Left ventricle myocardium inferior (tissue), 1 donor: Measurements from ENCODE around the gene ZMYND11. TPM values are rescaled to one million over a fixed set of nuclear protein-coding genes. Genes with fewer than 3 reads are reported as not detected.

Experiments used
- DNase-seq: peaks from one replicate; pipeline ENCODE4 v3.0.0-alpha.2; 2020
- H3K27ac ChIP-seq: fragments of 200-600 bp; replicated peaks from 2 replicates; pipeline ENCODE4 v1.8.0; 2021
- H3K27me3 ChIP-seq: fragments of 200-600 bp; 2 replicates; pipeline ENCODE4 v1.8.0; 2021; ENCODE audit warnings: low read depth
- H3K36me3 ChIP-seq: fragments of 200-600 bp; 2 replicates; pipeline ENCODE4 v1.8.0; 2021
- H3K4me1 ChIP-seq: fragments of 200-600 bp; 2 replicates; pipeline ENCODE4 v1.8.0; 2021
- H3K4me3 ChIP-seq: fragments of 200-600 bp; 2 replicates; pipeline ENCODE4 v1.8.0; 2021; ENCODE audit warnings: mild to moderate bottlenecking, moderate library complexity
- H3K9me3 ChIP-seq: fragments of 200-600 bp; replicated peaks from 2 replicates; pipeline ENCODE4 v1.8.0; 2021
- intact Hi-C: fragments of 100-400 bp; cut with micrococcal nuclease; formaldehyde crosslinking; loops from one replicate; pipeline ENCODE4 v1.11.0; 2022
- total RNA-seq: library from RNA; stranded (reverse); fragmentation: NEBNext Ultra II Directional; extraction: Animal tissue kit (Norgen Biotek cat#: 25700); gene quantifications from one replicate; pipeline ENCODE4 v1.2.1, GENCODE V29; 2021
- TF ChIP-seq, protein P1 (sequence below): fragments of 200-600 bp; IDR thresholded peaks from 2 replicates; pipeline ENCODE4 v1.8.0; 2021; ENCODE audit warnings: antibody characterized with exemption, mild to moderate bottlenecking, borderline replicate concordance
- donor health status: DM: no; HTN: yes; CAD: no; lungs with severe emphysema.

Gene ZMYND11
- total RNA-seq, 1 donor from 2014 or later, result 79.6 TPM

DNA sequence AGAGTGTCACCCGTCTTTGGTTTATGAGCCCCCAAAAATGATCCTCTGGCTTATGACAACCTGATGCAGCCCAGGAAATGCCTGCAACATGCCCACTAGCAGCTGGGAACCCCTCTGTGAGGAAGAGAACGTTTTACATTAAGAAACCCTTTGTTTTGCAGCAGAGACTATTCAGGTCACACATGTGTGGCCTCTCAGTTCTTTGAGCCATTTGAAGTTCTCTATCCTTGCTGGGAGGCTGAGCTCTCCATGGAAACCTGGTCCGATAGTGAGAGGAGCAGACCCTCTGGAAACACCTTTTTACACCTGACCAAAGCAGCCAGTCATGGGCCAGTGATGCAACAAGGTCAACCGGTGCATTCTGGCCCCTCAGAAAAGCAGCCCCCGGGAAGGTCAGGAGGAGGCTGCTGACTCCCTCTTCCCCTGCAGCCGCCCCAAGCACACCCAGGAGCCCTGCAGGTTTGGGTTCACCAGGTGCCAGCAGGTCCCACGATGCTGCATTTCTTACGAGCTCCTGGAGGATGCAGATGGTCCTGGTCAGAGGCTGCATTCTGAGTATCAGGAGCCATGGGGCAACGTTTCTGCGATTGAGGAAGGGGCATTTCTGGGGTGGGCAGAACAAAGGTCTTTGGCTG is 134.3 kb downstream of the ZMYND11 start:
- no peak overlapping the region for H3K27ac ChIP-seq
- no peaks in the 10 kb centered on the region for H3K27me3 ChIP-seq
- TF ChIP-seq, protein P1, sequence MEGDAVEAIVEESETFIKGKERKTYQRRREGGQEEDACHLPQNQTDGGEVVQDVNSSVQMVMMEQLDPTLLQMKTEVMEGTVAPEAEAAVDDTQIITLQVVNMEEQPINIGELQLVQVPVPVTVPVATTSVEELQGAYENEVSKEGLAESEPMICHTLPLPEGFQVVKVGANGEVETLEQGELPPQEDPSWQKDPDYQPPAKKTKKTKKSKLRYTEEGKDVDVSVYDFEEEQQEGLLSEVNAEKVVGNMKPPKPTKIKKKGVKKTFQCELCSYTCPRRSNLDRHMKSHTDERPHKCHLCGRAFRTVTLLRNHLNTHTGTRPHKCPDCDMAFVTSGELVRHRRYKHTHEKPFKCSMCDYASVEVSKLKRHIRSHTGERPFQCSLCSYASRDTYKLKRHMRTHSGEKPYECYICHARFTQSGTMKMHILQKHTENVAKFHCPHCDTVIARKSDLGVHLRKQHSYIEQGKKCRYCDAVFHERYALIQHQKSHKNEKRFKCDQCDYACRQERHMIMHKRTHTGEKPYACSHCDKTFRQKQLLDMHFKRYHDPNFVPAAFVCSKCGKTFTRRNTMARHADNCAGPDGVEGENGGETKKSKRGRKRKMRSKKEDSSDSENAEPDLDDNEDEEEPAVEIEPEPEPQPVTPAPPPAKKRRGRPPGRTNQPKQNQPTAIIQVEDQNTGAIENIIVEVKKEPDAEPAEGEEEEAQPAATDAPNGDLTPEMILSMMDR, result no peak
- DNase-seq, result no peak
- H3K9me3 ChIP-seq, result no peaks in the 10 kb centered on the region
- no peaks in the 10 kb centered on the region for H3K36me3 ChIP-seq
- H3K4me1 ChIP-seq, result no peaks in the 10 kb centered on the region
- H3K4me3 ChIP-seq, result no peak overlapping the region
- intact Hi-C loops, result no loop called here

DNA sequence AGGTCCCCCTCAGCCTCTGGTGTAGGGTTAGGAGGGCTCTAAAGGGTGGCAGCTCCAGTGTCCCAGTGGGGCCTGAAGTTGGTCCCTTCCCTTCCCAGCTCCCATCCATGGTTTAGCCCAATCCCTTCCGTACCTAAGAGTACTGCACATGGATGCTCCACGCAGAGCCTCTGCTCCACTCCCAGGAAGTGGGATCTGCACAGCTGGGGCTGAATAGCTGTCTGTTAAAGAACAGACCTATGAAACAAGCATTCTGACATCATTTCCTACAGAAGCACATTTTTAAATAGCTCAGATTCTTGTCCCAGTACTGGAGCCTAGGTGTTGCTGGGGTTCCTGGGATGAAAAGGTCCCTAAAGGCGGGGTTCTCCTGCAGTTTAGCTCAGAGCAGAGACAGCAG is 135.9 kb downstream of the ZMYND11 start:
- DNase-seq, result no peak
- intact Hi-C loops, result no loop called here
- Histone ChIP-seq H3K4me3 (no peak overlapping the region), H3K9me3 (no peaks in the 10 kb centered on the region), H3K36me3 (peaks cover 10% of the 10 kb centered on the region), H3K4me1 (no peaks in the 10 kb centered on the region), H3K27ac (no peak overlapping the region), H3K27me3 (no peaks in the 10 kb centered on the region)
- TF ChIP-seq, protein P1, result no peak

DNA sequence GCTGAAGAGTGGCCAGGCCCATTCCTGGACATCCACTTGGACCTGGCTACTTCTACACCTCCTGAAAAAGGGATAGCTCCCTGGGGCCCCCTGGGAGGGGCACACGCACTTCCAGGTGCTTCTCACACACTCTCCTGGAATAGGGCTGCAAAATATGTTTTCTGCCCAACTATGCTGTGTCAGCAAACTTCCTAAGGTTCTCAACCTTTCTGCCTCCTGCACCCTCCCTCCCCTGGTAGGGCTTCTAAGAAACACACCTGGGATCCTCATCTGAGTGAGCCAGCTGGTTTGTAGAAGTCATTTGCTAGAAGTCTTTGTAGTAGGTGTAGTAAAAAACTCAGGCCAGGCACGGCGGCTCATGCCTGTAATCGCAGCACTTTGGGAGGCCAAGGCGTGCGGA is 136.5 kb downstream of the ZMYND11 start:
- intact Hi-C loops, result no loop called here
- no peaks in the 10 kb centered on the region for H3K4me1 ChIP-seq
- H3K36me3 ChIP-seq, result peaks cover 11% of the 10 kb centered on the region
- no peak overlapping the region for H3K27ac ChIP-seq
- H3K27me3 ChIP-seq, result no peaks in the 10 kb centered on the region
- TF ChIP-seq, protein P1, result no peak
- H3K9me3 ChIP-seq, result no peaks in the 10 kb centered on the region
- DNase-seq, result no peak
- no peak overlapping the region for H3K4me3 ChIP-seq

DNA sequence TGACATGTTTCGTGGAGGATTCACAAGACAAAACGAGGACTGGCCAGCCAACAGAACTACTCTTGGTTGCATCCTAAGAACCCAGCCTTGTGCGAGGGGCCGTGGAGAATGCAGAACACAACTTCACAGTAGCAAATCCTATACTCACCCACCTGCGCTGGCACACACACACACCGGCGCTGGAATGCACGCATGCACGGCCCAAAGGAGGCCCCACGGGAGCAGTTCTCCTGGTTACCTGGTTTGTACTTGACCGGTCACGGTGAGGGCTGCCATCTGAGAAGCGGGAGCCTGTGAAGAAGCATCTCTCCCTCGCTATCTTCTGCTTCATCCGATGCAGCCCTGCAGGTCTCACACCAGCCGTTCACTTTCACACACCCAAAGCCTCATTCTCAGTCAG is 137.8 kb downstream of the ZMYND11 start:
- DNase-seq, result no peak
- H3K27ac ChIP-seq, result no peak overlapping the region
- intact Hi-C loops, result no loop called here
- H3K9me3 ChIP-seq, result no peaks in the 10 kb centered on the region
- TF ChIP-seq, protein P1, result no peak
- no peaks in the 10 kb centered on the region for H3K27me3 ChIP-seq
- H3K4me3 ChIP-seq, result no peak overlapping the region
- H3K36me3 ChIP-seq, result peaks cover 23% of the 10 kb centered on the region
- H3K4me1 ChIP-seq, result peaks cover 1% of the 10 kb centered on the region

DNA sequence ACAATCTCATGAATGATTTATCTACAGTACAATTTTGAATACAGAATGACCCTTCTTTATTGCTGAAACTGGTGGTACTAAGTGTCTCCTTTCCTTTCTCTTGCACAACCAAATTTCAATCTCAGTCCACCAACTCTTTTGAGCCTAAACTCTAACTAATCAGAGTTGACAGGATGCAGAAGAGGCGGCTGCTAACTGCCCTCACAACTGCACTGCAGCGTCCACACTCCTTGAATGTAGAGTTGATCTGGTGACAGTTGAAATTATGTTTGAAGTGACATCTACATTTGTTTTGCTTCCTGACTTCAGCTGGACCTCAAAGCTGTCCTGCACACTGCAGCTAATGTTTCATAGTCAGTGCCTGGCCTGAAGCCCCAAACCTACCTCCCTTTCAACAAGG is 139.6 kb downstream of the ZMYND11 start:
- Histone ChIP-seq H3K36me3 (peaks cover 35% of the 10 kb centered on the region), H3K27me3 (no peaks in the 10 kb centered on the region), H3K9me3 (no peaks in the 10 kb centered on the region), H3K27ac (no peak overlapping the region), H3K4me1 (peaks cover 19% of the 10 kb centered on the region), H3K4me3 (no peak overlapping the region)
- intact Hi-C loops, result no loop called here
- no peak for DNase-seq
- TF ChIP-seq, protein P1, result no peak
